HFFc6 (cell line): ENCODE results near the gene ZNF473. TPM values are rescaled to one million over a fixed set of nuclear protein-coding genes. Genes with fewer than 3 reads are reported as not detected.

Experiments used
- DNase-seq: peaks from one replicate; pipeline ENCODE4 v3.0.0-alpha.2; 2018
- H3K27ac Mint-ChIP-seq: 2 replicates; pipeline ENCODE4 v1.8.0; 2020; ENCODE audit warnings: mild to moderate bottlenecking, mixed read lengths
- H3K27me3 Mint-ChIP-seq: 2 replicates; pipeline ENCODE4 v1.8.0; 2021; ENCODE audit warnings: mild to moderate bottlenecking, moderate library complexity, mixed read lengths; ENCODE audit not compliant: insufficient read depth
- H3K36me3 Mint-ChIP-seq: 2 replicates; pipeline ENCODE4 v1.8.0; 2021; ENCODE audit warnings: low read depth, mixed read lengths
- H3K4me1 Mint-ChIP-seq: 2 replicates; pipeline ENCODE4 v1.8.0; 2020; ENCODE audit warnings: low read depth, mixed read lengths
- H3K4me3 Mint-ChIP-seq: 2 replicates; pipeline ENCODE4 v1.8.0; 2020; ENCODE audit warnings: mild to moderate bottlenecking, moderate library complexity, mixed read lengths
- H3K9me3 Mint-ChIP-seq: 2 replicates; pipeline ENCODE4 v1.8.0; 2020; ENCODE audit warnings: mild to moderate bottlenecking, mixed read lengths
- CTCF ChIP-seq: fragments of 200-600 bp; sonication (generic); IDR thresholded peaks from 2 replicates; pipeline ENCODE4 v1.5.0; 2021; ENCODE audit warnings: antibody characterized with exemption, mild to moderate bottlenecking
- total RNA-seq, 6 experiments: library from RNA; stranded (reverse); fragmentation: NEBNext Ultra II Directional; extraction: Animal tissue kit (Norgen Biotek cat#: 25700); gene quantifications; 2 replicates in 1 of 6; 3 replicates in 5 of 6; pipeline ENCODE4 v1.2.3, GENCODE V29; 2021

The ZNF473 gene
- total RNA-seq, 6 experiments from 2014 or later, result 5.4 to 7.4 (median 6.6) TPM

GRCh38 chr19:49987159-49987698 lies 38.6 kb upstream of the ZNF473 start:
- peak; percentile 88 for DNase-seq
- Mint-ChIP-seq H3K36me3 (peaks cover 45% of the 10 kb centered on the region), H3K9me3 (no peaks in the 10 kb centered on the region), H3K27me3 (peaks cover 3% of the 10 kb centered on the region), H3K27ac (no peak overlapping the region), H3K4me1 (peaks cover 22% of the 10 kb centered on the region), H3K4me3 (no peak overlapping the region)
- TF ChIP-seq CTCF, result no peak

GRCh38 chr19:49988007-49988406 lies 37.8 kb upstream of the ZNF473 start:
- H3K36me3 Mint-ChIP-seq, result peaks cover 52% of the 10 kb centered on the region
- H3K4me1 Mint-ChIP-seq, result peaks cover 22% of the 10 kb centered on the region
- no peak for DNase-seq
- no peaks in the 10 kb centered on the region for H3K9me3 Mint-ChIP-seq
- no peak overlapping the region for H3K4me3 Mint-ChIP-seq
- H3K27ac Mint-ChIP-seq, result no peak overlapping the region
- TF ChIP-seq CTCF, result no peak
- peaks cover 3% of the 10 kb centered on the region for H3K27me3 Mint-ChIP-seq

GRCh38 chr19:49988433-49988832 lies 37.4 kb upstream of the ZNF473 start:
- Mint-ChIP-seq H3K9me3 (no peaks in the 10 kb centered on the region), H3K27ac (no peak overlapping the region), H3K4me1 (peaks cover 22% of the 10 kb centered on the region), H3K36me3 (peaks cover 55% of the 10 kb centered on the region), H3K4me3 (no peak overlapping the region), H3K27me3 (peaks cover 3% of the 10 kb centered on the region)
- peak; percentile 64 for DNase-seq
- no peak for TF ChIP-seq CTCF

GRCh38 chr19:49997709-49998108 lies 28.1 kb upstream of the ZNF473 start:
- Mint-ChIP-seq H3K9me3 (no peaks in the 10 kb centered on the region), H3K4me3 (no peak overlapping the region), H3K36me3 (peaks cover 33% of the 10 kb centered on the region), H3K27me3 (peaks cover 6% of the 10 kb centered on the region; the same call in 1 of the 2 replicates), H3K4me1 (0 out of 2 replicates have a peak, but pooled peaks cover 7% of the 10 kb centered on the region), H3K27ac (no peak overlapping the region)
- TF ChIP-seq CTCF, result no peak
- DNase-seq, result no peak

GRCh38 chr19:49999371-50000010 lies 26.3 kb upstream of the ZNF473 start:
- Mint-ChIP-seq H3K27me3 (peaks cover 5% of the 10 kb centered on the region; the same call in 1 of the 2 replicates), H3K27ac (no peak overlapping the region), H3K4me3 (no peak overlapping the region), H3K9me3 (no peaks in the 10 kb centered on the region), H3K36me3 (peaks cover 27% of the 10 kb centered on the region), H3K4me1 (peaks cover 21% of the 10 kb centered on the region)
- TF ChIP-seq CTCF, result no peak
- no peak for DNase-seq
